Retina (tissue), 1 donor: Measurements from ENCODE around the gene HMCES.

Experiments used
- DNase-seq: peaks from one replicate; pipeline ENCODE4 v3.0.0-alpha.2; 2016

Gene HMCES

GRCh38 chr3:129349791-129350190 is 71.1 kb downstream of the HMCES start:
- no peak for DNase-seq

- DNase-seq = no peak
Observed at GRCh38 chr3:129352045-129352444, 73.4 kb downstream of the HMCES start.

- DNase-seq = no peak
Observed at GRCh38 chr3:129352650-129353588, 74.2 kb downstream of the HMCES start.

- DNase-seq = no peak
Observed at GRCh38 chr3:129353589-129353941, 74.9 kb downstream of the HMCES start.
